DND-41 (cell line): ENCODE results near the gene ABCA12.

ENCODE experiments used
- CTCF ChIP-seq: IDR thresholded peaks from 2 replicates; pipeline ENCODE4 v1.5.1; 2012; ENCODE audit warnings: borderline replicate concordance, low read length, moderate library complexity, mild to moderate bottlenecking; ENCODE audit not compliant: poor library complexity, severe bottlenecking; ENCODE audit errors: extremely low read depth
- EZH2 ChIP-seq: IDR thresholded peaks from 3 replicates; pipeline ENCODE4 v1.6.1; 2012; ENCODE audit warnings: borderline replicate concordance, low read depth, mild to moderate bottlenecking, moderate library complexity, low read length, inconsistent platforms; ENCODE audit not compliant: severe bottlenecking

GRCh38 chr2:215084080-215084479, 54.3 kb downstream of the ABCA12 start:
- TF ChIP-seq CTCF (no peak), EZH2 (no peak)
